IPS-20b (cell line): Measurements from ENCODE around the gene ELOA.

ENCODE experiments used
- H3K27ac ChIP-seq: one replicate; pipeline ENCODE4 v1.5.1; 2013; ENCODE audit warnings: low read length
- H3K27me3 ChIP-seq: 2 replicates; pipeline ENCODE4 v1.6.1; 2013; ENCODE audit warnings: mild to moderate bottlenecking, low read length, inconsistent platforms; ENCODE audit not compliant: insufficient read depth
- H3K36me3 ChIP-seq: 2 replicates; pipeline ENCODE4 v1.6.1; 2013; ENCODE audit warnings: low read depth, mild to moderate bottlenecking, inconsistent platforms, low read length, moderate library complexity; ENCODE audit not compliant: insufficient read depth
- H3K4me1 ChIP-seq: 2 replicates; pipeline ENCODE4 v1.6.1; 2013; ENCODE audit warnings: mild to moderate bottlenecking, control low read depth, inconsistent platforms, low read length, moderate library complexity; ENCODE audit not compliant: insufficient read depth
- H3K4me3 ChIP-seq: 2 replicates; pipeline ENCODE4 v1.5.1; 2013; ENCODE audit warnings: mild to moderate bottlenecking, low read length, inconsistent platforms
- H3K9ac ChIP-seq: 2 replicates; pipeline ENCODE4 v1.6.1; 2013; ENCODE audit warnings: low read depth, mild to moderate bottlenecking, inconsistent platforms, low read length, moderate library complexity
- H3K9me3 ChIP-seq: 2 replicates; pipeline ENCODE4 v1.6.1; 2013; ENCODE audit warnings: mild to moderate bottlenecking, low read depth, low read length, inconsistent platforms; ENCODE audit not compliant: insufficient read depth

ELOA gene

GRCh38 chr1:23742670-23743286 is 493 bp upstream of the ELOA start:
- peak overlapping the region; percentile 85; the same call in 1 of the 2 replicates for H3K9ac ChIP-seq
- no peaks in the 10 kb centered on the region for H3K27me3 ChIP-seq
- no peak overlapping the region for H3K27ac ChIP-seq
- H3K4me3 ChIP-seq: peak overlapping the region; percentile 82
- H3K9me3 ChIP-seq: no peaks in the 10 kb centered on the region
- peaks cover 7% of the 10 kb centered on the region for H3K4me1 ChIP-seq
- peaks cover 12% of the 10 kb centered on the region for H3K36me3 ChIP-seq

GRCh38 chr1:23745515-23745914 is 2.2 kb downstream of the ELOA start:
- H3K27ac ChIP-seq: no peak overlapping the region
- H3K9ac ChIP-seq: no peak overlapping the region
- no peaks in the 10 kb centered on the region for H3K9me3 ChIP-seq
- H3K36me3 ChIP-seq: peaks cover 26% of the 10 kb centered on the region
- peak overlapping the region; percentile 82; the same call in 1 of the 2 replicates for H3K4me3 ChIP-seq
- H3K4me1 ChIP-seq: peaks cover 7% of the 10 kb centered on the region
- H3K27me3 ChIP-seq: no peaks in the 10 kb centered on the region

GRCh38 chr1:23748016-23748415 is 4.7 kb downstream of the ELOA start:
- no peaks in the 10 kb centered on the region for H3K9me3 ChIP-seq
- H3K9ac ChIP-seq: no peak overlapping the region
- H3K27me3 ChIP-seq: no peaks in the 10 kb centered on the region
- peaks cover 7% of the 10 kb centered on the region for H3K4me1 ChIP-seq
- H3K4me3 ChIP-seq: no peak overlapping the region
- peaks cover 51% of the 10 kb centered on the region for H3K36me3 ChIP-seq
- no peak overlapping the region for H3K27ac ChIP-seq

GRCh38 chr1:23751050-23751814 is 8.0 kb downstream of the ELOA start:
- no peaks in the 10 kb centered on the region for H3K9me3 ChIP-seq
- peaks cover 80% of the 10 kb centered on the region for H3K36me3 ChIP-seq
- H3K27ac ChIP-seq: no peak overlapping the region
- no peak overlapping the region for H3K4me3 ChIP-seq
- H3K9ac ChIP-seq: no peak overlapping the region
- H3K27me3 ChIP-seq: no peaks in the 10 kb centered on the region
- H3K4me1 ChIP-seq: no peaks in the 10 kb centered on the region

- peaks cover 81% of the 10 kb centered on the region for H3K36me3 ChIP-seq
- no peaks in the 10 kb centered on the region for H3K27me3 ChIP-seq
- no peak overlapping the region for H3K27ac ChIP-seq
Measured at GRCh38 chr1:23751815-23752200, 8.5 kb downstream of the ELOA start.

GRCh38 chr1:23752909-23753308 is 9.6 kb downstream of the ELOA start:
- Histone ChIP-seq H3K4me3 (no peak overlapping the region), H3K4me1 (no peaks in the 10 kb centered on the region), H3K9me3 (no peaks in the 10 kb centered on the region), H3K9ac (no peak overlapping the region), H3K27me3 (no peaks in the 10 kb centered on the region), H3K27ac (no peak overlapping the region), H3K36me3 (peaks cover 88% of the 10 kb centered on the region)

More at GRCh38 chr1:23751815-23752200, 8.5 kb downstream of the ELOA start:
- H3K4me1 ChIP-seq: no peaks in the 10 kb centered on the region
- no peak overlapping the region for H3K4me3 ChIP-seq
- no peak overlapping the region for H3K9ac ChIP-seq
- H3K9me3 ChIP-seq: no peaks in the 10 kb centered on the region

- no peak overlapping the region for H3K9ac ChIP-seq
- no peak overlapping the region for H3K4me3 ChIP-seq
- H3K9me3 ChIP-seq: no peaks in the 10 kb centered on the region
- no peaks in the 10 kb centered on the region for H3K27me3 ChIP-seq
- peaks cover 97% of the 10 kb centered on the region for H3K36me3 ChIP-seq
- no peak overlapping the region for H3K27ac ChIP-seq
- H3K4me1 ChIP-seq: no peaks in the 10 kb centered on the region
Measured at GRCh38 chr1:23756676-23757075, 13.4 kb downstream of the ELOA start.

GRCh38 chr1:23757812-23758211 is 14.5 kb downstream of the ELOA start:
- H3K27ac ChIP-seq: no peak overlapping the region
- no peaks in the 10 kb centered on the region for H3K27me3 ChIP-seq
- no peak overlapping the region for H3K4me3 ChIP-seq
- H3K9ac ChIP-seq: no peak overlapping the region
- no peaks in the 10 kb centered on the region for H3K4me1 ChIP-seq
- H3K9me3 ChIP-seq: no peaks in the 10 kb centered on the region
- H3K36me3 ChIP-seq: peaks cover 87% of the 10 kb centered on the region

GRCh38 chr1:23759277-23759676 is 16.0 kb downstream of the ELOA start:
- Histone ChIP-seq H3K4me1 (no peaks in the 10 kb centered on the region), H3K4me3 (no peak overlapping the region), H3K36me3 (peaks cover 80% of the 10 kb centered on the region), H3K9ac (no peak overlapping the region), H3K9me3 (no peaks in the 10 kb centered on the region), H3K27me3 (no peaks in the 10 kb centered on the region), H3K27ac (no peak overlapping the region)

GRCh38 chr1:23763041-23763577 is 19.8 kb downstream of the ELOA start:
- H3K4me3 ChIP-seq: no peak overlapping the region
- peaks cover 49% of the 10 kb centered on the region for H3K36me3 ChIP-seq

GRCh38 chr1:23768733-23769132 is 25.5 kb downstream of the ELOA start:
- no peak overlapping the region for H3K4me3 ChIP-seq
- peaks cover 11% of the 10 kb centered on the region for H3K36me3 ChIP-seq
- no peaks in the 10 kb centered on the region for H3K4me1 ChIP-seq

More at GRCh38 chr1:23763041-23763577, 19.8 kb downstream of the ELOA start:
- Histone ChIP-seq H3K27me3 (no peaks in the 10 kb centered on the region), H3K27ac (no peak overlapping the region), H3K9ac (no peak overlapping the region), H3K4me1 (no peaks in the 10 kb centered on the region), H3K9me3 (no peaks in the 10 kb centered on the region)

More at GRCh38 chr1:23768733-23769132, 25.5 kb downstream of the ELOA start:
- Histone ChIP-seq H3K27ac (no peak overlapping the region), H3K9me3 (no peaks in the 10 kb centered on the region), H3K27me3 (no peaks in the 10 kb centered on the region), H3K9ac (no peak overlapping the region)
